Kidney epithelial cell (primary cell): ENCODE results near the gene TRPC1. TPM values are rescaled to one million over a fixed set of nuclear protein-coding genes. Genes with fewer than 3 reads are reported as not detected.

Experiments
- DNase-seq: peaks from one replicate; pipeline ENCODE4 v3.0.0-alpha.2; 2010; ENCODE audit warnings: low read depth
- H3K27me3 ChIP-seq: 2 replicates; pipeline ENCODE4 v1.6.0; 2011; ENCODE audit warnings: low read length; ENCODE audit not compliant: control insufficient read depth, insufficient read depth
- H3K36me3 ChIP-seq: 2 replicates; pipeline ENCODE4 v1.5.1; 2011; ENCODE audit warnings: low read length; ENCODE audit not compliant: control insufficient read depth, insufficient read depth
- H3K4me3 ChIP-seq: 2 replicates; pipeline ENCODE4 v1.5.1; 2011; ENCODE audit warnings: low read depth, mild to moderate bottlenecking, control low read depth, low read length
- CTCF ChIP-seq: IDR thresholded peaks from 2 replicates; pipeline ENCODE4 v1.5.1; 2011; ENCODE audit warnings: mild to moderate bottlenecking, moderate library complexity, low read length, control low read depth, inconsistent platforms; ENCODE audit not compliant: insufficient read depth, poor library complexity, severe bottlenecking
- total RNA-seq: library from RNA; depleted of rRNA; stranded (reverse); fragments of >200 nt; gene quantifications from 2 replicates; pipeline ENCODE4 v1.2.3, GENCODE V29; 2015

The TRPC1 gene
- total RNA-seq: 5.6 and 10.3 TPM in 2 replicates

GRCh38 chr3:142723968-142724681 lies at the start of gene TRPC1:
Gene TRPC1 (plus strand): TSS chr3:142724034. CDS start chr3:142724560, 526 bp downstream.
- H3K27me3 ChIP-seq: no peaks in the 10 kb centered on the region
- peak within 1 kb of the TSS; percentile 59 for H3K4me3 ChIP-seq
- H3K36me3 ChIP-seq: no peaks in the 10 kb centered on the region
- DNase-seq: peak; percentile 55
- TF ChIP-seq CTCF: no peak

GRCh38 chr3:142676151-142676550 lies 47.7 kb upstream of the TRPC1 start:
- Histone ChIP-seq H3K27me3 (no peaks in the 10 kb centered on the region), H3K36me3 (no peaks in the 10 kb centered on the region), H3K4me3 (no peak overlapping the region)
- DNase-seq: no peak
- TF ChIP-seq CTCF: no peak

- no peak for TF ChIP-seq CTCF
- Histone ChIP-seq H3K27me3 (no peaks in the 10 kb centered on the region), H3K36me3 (peaks cover 1% of the 10 kb centered on the region), H3K4me3 (no peak overlapping the region)
- DNase-seq: no peak
These were observed 43.1 kb upstream of the TRPC1 start for GRCh38 chr3:142680710-142681109.

GRCh38 chr3:142690613-142691012 lies 33.2 kb upstream of the TRPC1 start:
- no peak for DNase-seq
- no peak for TF ChIP-seq CTCF

GRCh38 chr3:142691527-142691926 lies 32.3 kb upstream of the TRPC1 start:
- no peaks in the 10 kb centered on the region for H3K27me3 ChIP-seq
- DNase-seq: no peak
- no peak overlapping the region for H3K4me3 ChIP-seq
- H3K36me3 ChIP-seq: no peaks in the 10 kb centered on the region
- TF ChIP-seq CTCF: no peak

More at GRCh38 chr3:142690613-142691012, 33.2 kb upstream of the TRPC1 start:
- no peaks in the 10 kb centered on the region for H3K36me3 ChIP-seq
- no peaks in the 10 kb centered on the region for H3K27me3 ChIP-seq
- no peak overlapping the region for H3K4me3 ChIP-seq
